ENCODE results near the gene GALNT15.
A peak's percentile ranks its signal among the peaks of the same experiment; 100 is the strongest.

The GALNT15 gene

GRCh38 chr3:16188071-16188470, 13.6 kb downstream of the GALNT15 start:
- DNase-seq = no peak

- DNase-seq = no peak
Observed at GRCh38 chr3:16189201-16189600, 14.7 kb downstream of the GALNT15 start.

GRCh38 chr3:16190704-16191103, 16.2 kb downstream of the GALNT15 start:
- DNase-seq = no peak

GRCh38 chr3:16191591-16191990, 17.1 kb downstream of the GALNT15 start:
- no peak for DNase-seq

- DNase-seq = no peak
Observed at GRCh38 chr3:16192176-16192811, 17.8 kb downstream of the GALNT15 start.

GRCh38 chr3:16198427-16198826, 23.9 kb downstream of the GALNT15 start:
- DNase-seq = no peak

- DNase-seq = no peak
Observed at GRCh38 chr3:16199769-16200168, 25.3 kb downstream of the GALNT15 start.

- DNase-seq = no peak
Observed at GRCh38 chr3:16200411-16200810, 25.9 kb downstream of the GALNT15 start.

GRCh38 chr3:16203031-16203430, 28.6 kb downstream of the GALNT15 start:
- DNase-seq = no peak

- DNase-seq = no peak
Observed at GRCh38 chr3:16203671-16204629, 29.5 kb downstream of the GALNT15 start.

- DNase-seq = no peak
Observed at GRCh38 chr3:16204751-16205150, 30.3 kb downstream of the GALNT15 start.

GRCh38 chr3:16205156-16205870, 30.8 kb downstream of the GALNT15 start:
- no peak for DNase-seq

GRCh38 chr3:16207031-16207430, 32.6 kb downstream of the GALNT15 start:
- DNase-seq = no peak

GRCh38 chr3:16211176-16211904, 36.9 kb downstream of the GALNT15 start:
- DNase-seq = no peak

- no peak for DNase-seq
Observed at GRCh38 chr3:16214366-16214765, 39.9 kb downstream of the GALNT15 start.

- DNase-seq = no peak
Observed at GRCh38 chr3:16216373-16216935, 42.0 kb downstream of the GALNT15 start.

- DNase-seq = no peak
Observed at GRCh38 chr3:16219777-16220176, 45.3 kb downstream of the GALNT15 start.

- no peak for DNase-seq
Observed at GRCh38 chr3:16221990-16222389, 47.5 kb downstream of the GALNT15 start.

- no peak for DNase-seq
Observed at GRCh38 chr3:16222547-16222946, 48.1 kb downstream of the GALNT15 start.

GRCh38 chr3:16224325-16224724, 49.8 kb downstream of the GALNT15 start:
- DNase-seq = no peak

GRCh38 chr3:16227566-16227965, 53.1 kb downstream of the GALNT15 start:
- DNase-seq = no peak

GRCh38 chr3:16229681-16230080, 55.2 kb downstream of the GALNT15 start:
- DNase-seq = peak in 1 of 3 experiments; percentile 31
